Activated naive CD8-positive, alpha-beta T cell treated with anti-CD3 and anti-CD28 coated beads, Interleukin-2, amount 50 U/mL, for 16 hours (primary cell): Measurements from ENCODE around the gene USP2.
"Not testable (repeated sequence)": the region's sequence is repeated elsewhere in the genome, so short reads cannot be mapped to it uniquely, and the experiment has no call there.

Experiments
- DNase-seq: peaks from one replicate; pipeline ENCODE4 v3.0.0-alpha.2; 2020; ENCODE audit warnings: low read depth, low spot score

The USP2 gene

DNA sequence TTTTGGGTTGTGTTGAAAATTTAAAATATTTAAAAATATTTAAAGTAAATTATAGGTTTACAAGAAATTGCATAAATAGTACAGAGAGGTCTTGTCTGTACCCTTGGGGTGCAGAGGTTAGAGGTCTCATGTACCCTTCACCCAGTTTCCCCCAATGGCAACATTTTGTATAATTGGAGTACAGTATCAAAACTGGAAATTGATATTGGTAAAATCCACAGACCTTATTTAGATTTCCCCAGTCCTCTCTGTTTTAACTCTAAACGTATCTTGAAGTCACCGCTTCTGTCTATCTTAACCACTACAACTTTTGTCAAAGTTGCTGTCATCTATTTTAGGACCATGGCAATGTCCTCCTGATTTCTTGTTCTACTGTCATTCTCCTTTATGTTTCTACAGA lies 30.6 kb upstream of the USP2 start:
- DNase-seq: no peak

GRCh38 chr11:119410501-119410900 lies 29.0 kb upstream of the USP2 start:
- no peak for DNase-seq

DNA sequence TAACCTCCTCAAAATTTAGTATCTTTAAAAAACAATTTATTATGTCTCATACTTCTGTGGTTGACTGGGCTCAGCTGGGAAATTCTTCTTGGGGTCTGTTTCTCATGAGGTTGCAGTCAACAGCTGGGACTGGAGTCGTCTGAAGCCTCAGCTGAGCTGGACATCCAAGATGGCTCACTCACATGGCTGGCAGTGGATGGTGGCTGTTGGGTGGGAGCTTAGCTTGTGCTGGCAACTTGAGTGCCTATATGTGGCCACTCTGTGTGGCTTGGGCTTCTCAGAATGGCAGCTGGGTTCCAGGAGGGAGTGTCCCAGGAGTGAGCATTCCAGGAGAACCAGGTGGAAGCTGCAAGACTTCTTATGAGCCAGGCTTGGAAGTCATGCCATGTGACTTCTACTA lies 28.2 kb upstream of the USP2 start:
- no peak for DNase-seq

- DNase-seq: no peak
These were observed 24.5 kb upstream of the USP2 start for GRCh38 chr11:119406005-119406404.

- DNase-seq: not testable (repeated sequence)
These were observed 24.0 kb upstream of the USP2 start for GRCh38 chr11:119405448-119405847.

- no peak for DNase-seq
These were observed 23.4 kb upstream of the USP2 start for GRCh38 chr11:119404872-119405271.

GRCh38 chr11:119403021-119403420 lies 21.5 kb upstream of the USP2 start:
- no peak for DNase-seq

DNA sequence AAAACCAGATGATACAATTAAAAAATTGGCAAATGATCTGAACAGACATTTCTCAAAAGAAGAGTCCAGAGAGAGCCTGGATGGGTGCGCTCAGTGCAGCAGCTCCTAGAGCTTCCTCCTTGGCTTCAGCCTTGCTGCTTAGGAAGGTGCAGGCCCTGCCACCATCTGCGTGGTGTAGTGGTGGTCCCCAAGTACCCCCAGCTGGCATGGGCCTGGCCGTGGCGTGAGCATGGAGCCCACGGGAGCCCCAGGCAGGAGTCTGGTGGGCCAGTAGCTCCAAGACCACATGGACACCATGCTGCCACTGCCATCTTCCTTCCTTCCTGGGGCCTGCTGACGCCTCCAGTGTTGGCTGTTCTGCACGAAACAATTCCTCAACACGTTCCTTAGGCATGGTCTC lies 21.0 kb upstream of the USP2 start:
- no peak for DNase-seq

DNA sequence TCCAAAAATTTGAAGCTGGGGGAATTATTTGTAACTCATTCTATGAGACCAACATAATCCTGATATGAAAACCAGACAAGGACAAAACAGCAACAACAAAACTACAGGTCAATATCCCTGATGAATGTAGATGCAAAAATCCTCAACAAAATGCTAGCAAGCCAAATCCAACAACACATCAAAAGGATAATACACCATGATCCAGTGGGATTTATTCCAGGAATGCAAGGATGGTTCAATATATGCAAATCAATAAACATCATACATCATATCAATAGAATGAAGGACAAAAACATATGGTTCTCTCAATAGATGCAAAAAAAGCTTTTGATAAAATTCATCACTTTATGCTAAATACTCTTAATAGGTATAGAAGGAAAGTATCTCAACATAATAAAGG lies 19.4 kb upstream of the USP2 start:
- DNase-seq: no peak

DNA sequence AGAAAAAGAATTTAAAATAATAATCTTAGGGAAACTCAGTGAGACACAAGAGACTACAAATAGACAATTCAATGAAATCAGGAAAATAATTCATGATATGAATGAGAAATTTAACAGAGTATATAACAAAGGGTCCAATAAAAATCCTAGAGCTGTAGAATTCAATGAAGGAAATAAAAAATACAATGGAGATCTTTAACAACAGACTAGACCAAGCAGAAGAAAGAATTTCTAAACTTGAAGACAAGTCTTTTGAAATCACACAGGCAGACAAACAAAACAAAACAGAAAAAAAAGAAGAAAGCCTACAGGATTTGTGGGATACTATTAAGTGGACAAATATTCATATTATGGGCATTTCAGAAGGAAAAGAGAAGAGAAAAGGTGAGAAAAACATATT lies 16.2 kb upstream of the USP2 start:
- DNase-seq: no peak

GRCh38 chr11:119396835-119397234 lies 15.3 kb upstream of the USP2 start:
- no peak for DNase-seq

- no peak for DNase-seq
These were observed 9.8 kb upstream of the USP2 start for GRCh38 chr11:119391275-119391674.

DNA sequence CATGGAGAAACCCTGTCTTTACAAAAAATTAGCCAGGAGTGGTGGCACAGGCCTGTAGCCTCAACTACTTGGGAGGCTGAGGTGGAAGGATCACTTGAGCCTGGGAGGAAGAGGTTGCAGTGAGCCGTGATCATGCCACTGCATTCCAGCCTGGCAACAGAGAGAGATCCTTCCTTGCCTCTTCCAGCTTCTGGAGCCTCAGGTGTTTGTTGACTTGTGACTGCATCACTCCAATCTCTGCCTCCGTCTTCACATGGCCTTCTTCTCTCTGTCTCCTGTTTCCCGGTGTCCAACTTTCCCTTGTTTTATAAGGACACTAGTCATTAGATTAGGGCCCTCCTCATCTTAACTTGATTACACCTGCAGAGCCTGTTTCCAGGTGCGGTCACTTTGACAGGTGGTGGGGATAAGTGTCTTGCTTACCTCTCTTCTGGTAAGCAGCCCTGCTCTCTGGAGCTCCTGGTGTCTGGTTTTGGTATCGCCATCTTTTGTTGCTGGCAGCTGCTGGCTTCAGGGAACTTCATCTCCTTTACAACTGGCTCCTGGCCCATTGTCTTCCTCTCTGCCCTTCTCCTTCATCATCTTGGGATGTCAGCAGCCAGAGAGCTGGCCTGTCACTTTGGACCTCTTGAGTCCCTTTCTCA lies 8.2 kb upstream of the USP2 start:
- no peak for DNase-seq

GRCh38 chr11:119388103-119388502 lies 6.6 kb upstream of the USP2 start:
- no peak for DNase-seq

DNA sequence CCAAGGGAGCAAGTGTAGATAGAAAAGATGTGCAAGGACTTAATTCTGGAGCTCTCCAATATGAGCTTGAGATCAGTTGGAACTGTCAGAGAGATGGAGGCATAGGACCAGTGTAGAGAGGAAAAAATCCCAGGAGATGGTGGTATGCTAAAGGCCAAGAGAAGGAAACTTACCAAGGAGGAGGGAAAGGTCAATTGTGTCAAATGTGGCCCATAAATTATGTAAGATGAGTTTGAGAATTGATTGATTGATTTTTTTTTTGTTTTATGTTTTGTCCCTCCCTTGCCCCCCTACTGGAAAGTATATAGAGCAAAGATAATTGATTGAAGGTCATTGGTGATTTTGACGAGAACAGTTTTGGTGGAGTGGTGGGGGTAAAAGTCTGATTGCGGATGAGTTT lies 2.8 kb upstream of the USP2 start:
- DNase-seq: no peak

GRCh38 chr11:119382513-119382912 lies 1.0 kb upstream of the USP2 start:
- DNase-seq: not testable (repeated sequence)

DNA sequence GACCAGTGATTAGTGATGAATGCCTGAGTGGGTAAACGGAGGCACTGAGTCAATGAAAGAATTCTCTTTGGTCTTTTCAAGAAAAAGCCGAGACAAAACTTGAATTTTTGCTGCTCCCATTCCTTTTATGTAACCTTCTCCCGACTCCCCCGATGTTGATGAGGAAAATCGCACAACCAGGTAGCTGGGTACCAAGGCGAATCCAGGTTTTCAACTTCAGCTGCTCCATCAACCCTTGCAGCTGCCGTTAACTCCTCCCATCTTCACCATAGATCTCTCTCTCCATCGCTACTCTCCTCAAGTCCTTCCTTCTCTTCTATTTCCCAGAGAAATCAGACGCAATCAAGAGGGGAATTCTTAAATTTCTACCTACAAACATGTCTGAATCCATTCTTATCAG lies 611 bp upstream of the USP2 start:
- DNase-seq: no peak

DNA sequence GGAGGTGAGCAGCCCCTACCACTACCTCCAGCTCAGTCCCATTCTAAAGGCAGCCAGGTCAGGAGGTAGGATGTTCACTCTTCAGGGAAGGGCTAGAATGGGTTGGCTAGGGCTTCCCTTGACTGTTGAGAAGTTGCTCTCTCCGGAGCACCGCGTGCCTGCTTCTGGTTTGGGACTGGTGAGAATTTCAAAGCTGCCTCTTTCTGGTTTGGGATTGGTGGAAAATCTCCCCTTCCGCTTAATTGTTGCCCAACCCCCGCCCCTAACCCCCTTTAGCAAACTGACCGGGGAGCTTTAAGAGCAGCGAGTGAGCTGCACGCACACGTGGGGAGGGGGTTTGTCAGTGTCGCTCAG lies 686 bp downstream of the USP2 start:
- no peak for DNase-seq

GRCh38 chr11:119380160-119380826 lies 1.2 kb downstream of the USP2 start:
- DNase-seq: no peak

DNA sequence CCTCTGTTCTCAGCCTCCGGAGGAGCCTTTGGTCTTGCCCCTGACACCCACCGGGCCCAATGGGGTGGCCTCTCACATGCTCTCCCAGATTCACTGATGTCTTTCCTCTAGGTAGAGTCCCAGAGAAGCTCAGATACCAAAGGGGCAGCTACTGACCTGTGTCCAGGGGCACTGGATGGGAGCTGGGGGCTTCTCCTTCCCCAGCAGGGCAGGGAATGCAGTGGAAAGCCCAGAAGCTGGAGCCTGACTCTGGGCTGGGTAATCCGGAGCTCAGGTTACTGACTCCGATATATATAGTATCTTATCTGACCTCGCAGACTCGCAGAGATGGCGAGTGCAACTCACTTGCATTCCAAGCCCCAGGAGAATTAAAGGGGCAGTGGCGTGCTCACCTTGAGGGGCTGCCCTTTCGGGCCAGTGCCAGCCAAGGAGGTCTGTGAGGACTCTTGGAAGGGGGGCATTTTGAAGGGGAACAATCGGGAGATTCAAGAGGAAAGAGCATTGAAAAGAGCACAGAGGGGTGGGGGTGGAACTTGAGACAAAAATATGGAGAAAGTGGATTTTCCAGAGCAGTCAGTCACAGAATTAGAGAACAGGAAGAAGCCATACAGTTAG lies 2.5 kb downstream of the USP2 start:
- DNase-seq: no peak

- no peak for DNase-seq
These were observed 3.4 kb downstream of the USP2 start for GRCh38 chr11:119377961-119378667.

- DNase-seq: no peak
These were observed 4.2 kb downstream of the USP2 start for GRCh38 chr11:119377112-119377901.
